NCI-H1092 treated with DMSO at 0.1 percent for 48 hours (cell line): Measurements from ENCODE around the gene OPA3.
"Not testable (repeated sequence)": the region's sequence is repeated elsewhere in the genome, so short reads cannot be mapped to it uniquely, and the experiment has no call there.

Source experiments
- DNase-seq: peaks from one replicate; lab custom pipeline; 2025; lab: John Stamatoyannopoulos, UW

Gene OPA3

GRCh38 chr19:45522010-45522941, 62.3 kb downstream of the OPA3 start:
- DNase-seq = no peak

DNA sequence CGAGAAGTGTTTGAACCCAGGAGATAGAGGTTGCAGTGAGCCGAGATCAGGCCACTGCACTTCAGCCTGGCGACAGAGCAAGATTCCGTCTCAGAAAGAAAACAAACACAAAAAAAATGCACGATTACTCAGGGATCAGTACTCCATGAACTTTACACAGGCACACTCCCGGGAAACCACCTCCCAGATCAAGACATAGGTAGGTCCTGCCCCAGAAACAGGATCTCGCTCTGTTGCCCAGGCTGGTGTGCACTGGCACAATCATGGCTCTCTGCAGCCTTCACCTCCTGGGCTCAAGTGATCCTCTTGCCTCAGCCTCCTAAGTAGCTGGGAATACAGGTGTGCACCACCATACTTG, 66.2 kb downstream of the OPA3 start:
- DNase-seq = no peak

DNA sequence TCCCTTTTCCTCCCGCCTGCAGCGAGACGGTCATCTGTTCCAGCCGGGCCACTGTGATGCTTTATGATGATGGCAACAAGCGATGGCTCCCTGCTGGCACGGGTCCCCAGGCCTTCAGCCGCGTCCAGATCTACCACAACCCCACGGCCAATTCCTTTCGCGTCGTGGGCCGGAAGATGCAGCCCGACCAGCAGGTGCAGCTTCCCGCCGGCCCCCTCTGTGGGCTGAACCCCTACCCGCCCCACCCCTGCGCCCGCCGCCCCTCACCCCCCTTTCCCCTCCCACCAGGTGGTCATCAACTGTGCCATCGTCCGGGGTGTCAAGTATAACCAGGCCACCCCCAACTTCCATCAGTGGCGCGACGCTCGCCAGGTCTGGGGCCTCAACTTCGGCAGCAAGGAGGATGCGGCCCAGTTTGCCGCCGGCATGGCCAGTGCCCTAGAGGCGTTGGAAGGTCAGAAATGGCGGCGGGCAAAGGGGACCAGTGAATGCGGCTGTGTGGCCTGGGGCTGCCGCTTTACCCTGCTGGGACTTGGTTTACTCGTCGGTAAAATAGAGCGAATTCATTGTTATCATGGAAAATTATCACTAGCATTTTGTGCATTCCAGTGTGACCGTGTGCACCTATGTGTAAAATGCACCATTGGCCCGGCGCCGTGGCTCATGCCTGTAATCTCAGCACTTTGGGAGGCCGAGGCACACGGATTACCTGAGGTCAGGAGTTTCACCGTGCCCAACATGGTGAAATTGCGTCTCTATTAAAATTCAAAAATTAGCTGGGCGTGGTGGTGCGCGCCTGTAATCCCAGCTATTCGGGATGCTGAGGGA, 66.7 kb downstream of the OPA3 start:
- no peak for DNase-seq

GRCh38 chr19:45517238-45517637, 67.4 kb downstream of the OPA3 start:
- DNase-seq = no peak

DNA sequence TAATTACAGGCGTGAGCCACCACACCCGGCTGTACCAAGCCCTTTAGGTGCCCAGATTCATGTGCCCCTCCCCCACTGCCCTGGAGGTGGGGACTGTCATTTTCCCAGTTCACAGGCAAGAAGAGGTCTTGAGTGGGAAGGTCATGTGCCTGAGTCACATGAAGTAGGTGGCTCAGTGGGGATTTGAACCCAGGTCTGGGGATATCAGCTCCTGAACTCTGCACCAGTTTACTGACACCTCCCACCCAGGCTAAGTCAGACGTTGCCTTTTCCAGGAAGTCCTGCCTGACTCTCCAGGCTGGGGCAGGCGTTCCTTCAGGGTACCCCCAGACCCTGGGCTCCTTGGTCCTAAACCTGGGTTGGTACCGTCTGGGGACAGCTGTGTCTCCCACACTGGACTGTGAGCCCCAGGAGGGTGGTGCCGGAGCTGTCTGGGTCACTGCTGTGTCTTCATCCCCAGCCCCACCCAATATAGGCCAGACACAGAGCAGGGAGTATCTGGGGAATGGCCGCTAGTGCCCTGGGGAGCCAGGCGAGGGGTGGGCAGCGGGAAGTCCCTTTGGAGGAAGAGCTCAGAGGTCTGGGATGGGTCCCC, 68.7 kb downstream of the OPA3 start:
- no peak for DNase-seq

- DNase-seq = no peak
Observed at GRCh38 chr19:45515081-45515624, 69.4 kb downstream of the OPA3 start.

- no peak for DNase-seq
Observed at GRCh38 chr19:45514376-45515051, 70.1 kb downstream of the OPA3 start.

- no peak for DNase-seq
Observed at GRCh38 chr19:45512881-45513483, 71.6 kb downstream of the OPA3 start.

DNA sequence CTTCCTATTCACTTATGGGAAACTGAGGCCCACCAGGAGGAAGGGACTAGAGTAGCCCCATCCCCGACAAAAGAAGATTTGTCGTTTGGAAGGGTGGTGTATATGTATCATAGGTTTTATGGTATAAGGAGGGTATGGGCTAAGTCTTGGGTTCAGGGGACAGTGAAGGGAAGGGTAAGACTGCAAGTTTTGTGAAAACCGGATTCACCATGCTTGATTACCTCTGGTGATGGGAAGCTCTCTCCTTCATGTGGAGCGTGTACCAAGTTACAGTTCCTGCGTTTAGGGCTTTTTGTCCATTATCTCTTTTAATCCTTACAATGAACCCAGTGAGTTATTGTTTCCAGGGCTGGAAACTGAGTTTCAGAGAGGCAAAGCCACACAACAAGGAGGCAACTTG, 73.5 kb downstream of the OPA3 start:
- DNase-seq = no peak

- not testable (repeated sequence) for DNase-seq
Observed at GRCh38 chr19:45510352-45510751, 74.2 kb downstream of the OPA3 start.

DNA sequence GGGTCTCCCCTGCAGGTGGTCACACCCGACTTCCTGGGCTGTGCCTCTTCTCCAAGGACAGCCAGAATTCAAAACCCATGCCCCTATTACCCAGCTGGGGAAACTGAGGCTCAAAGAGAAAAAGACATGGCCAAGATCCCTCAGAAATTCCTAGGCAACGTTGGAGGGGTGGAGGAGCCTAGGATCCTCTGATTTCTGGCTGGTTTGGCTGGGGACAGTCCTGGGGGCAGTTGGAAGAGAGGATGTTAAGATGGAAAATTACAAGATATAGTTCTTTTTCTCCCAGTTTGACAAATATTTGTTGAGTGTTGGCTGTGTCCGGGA, 74.9 kb downstream of the OPA3 start:
- DNase-seq = no peak

GRCh38 chr19:45508861-45509691, 75.5 kb downstream of the OPA3 start:
- no peak for DNase-seq

DNA sequence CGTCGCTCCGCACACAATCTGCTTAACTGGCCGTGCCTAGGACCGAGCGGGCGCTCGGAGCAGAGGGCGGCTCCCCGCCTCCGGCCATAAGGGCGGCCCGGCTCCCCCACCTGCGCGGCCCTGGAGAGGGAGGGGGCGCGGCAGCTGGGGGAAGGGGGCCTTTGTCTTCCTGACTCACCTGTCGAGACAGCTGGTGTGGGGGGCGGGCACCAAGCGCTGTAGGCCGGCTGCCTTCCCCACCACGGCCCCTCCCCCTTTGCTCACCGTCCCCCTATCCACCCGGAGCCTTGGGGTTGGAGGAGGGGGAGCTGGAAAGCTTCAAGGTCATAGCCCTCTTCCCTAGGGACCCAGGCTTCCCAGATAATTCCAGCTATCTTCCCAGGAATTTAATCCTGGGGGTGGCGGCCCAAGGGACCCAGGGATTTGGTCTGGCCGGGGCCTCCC, 76.2 kb downstream of the OPA3 start:
- DNase-seq = no peak

GRCh38 chr19:45507872-45508416, 76.7 kb downstream of the OPA3 start:
- DNase-seq = no peak

DNA sequence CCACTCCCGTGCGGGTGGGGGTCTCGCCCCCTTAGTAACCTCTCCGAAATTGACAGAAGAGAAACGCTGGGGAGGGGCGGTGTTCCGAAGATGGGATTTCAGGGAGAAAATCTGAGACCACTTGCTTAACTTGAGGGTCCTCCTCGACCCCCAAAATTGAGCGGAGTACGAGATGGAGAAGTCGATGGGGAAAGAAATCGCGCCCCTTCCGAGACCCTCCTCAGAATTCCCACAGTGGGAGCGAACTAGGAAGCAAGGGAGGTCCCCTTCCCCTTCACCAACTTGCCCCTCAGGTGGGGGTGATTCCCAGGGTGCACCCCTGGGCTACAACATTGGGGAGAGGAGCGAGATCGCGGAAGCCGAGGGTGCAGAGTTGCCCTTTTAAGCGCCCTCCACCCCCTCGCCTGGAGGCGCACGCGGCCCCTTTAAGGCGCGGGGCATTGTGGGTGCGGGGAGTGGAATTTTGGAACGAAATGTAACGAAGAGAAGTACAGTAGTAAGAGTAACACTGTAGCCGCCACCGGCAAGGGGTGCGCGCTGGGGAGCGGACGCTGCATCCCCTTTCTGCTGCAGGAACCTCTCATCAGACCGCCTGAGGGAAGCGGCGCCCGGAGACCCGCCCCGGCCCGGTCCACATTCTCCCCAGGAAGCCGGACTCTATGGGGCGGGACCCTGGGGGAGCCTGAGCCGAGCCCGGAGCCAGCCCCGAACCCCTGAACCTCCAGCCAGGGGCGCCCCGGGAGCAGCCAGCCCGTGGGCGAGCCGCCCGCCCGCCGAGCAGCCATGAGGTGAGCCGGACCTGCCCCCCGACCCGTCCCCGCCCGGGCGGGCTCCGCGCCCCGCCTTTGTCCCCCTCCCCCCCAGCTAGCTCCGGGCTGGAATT, 77.4 kb downstream of the OPA3 start, which contains the start of gene VASP:
TSS of gene VASP (plus strand) at position 491 of the 883 bp plus-strand sequence. CDS start at position 784, 293 bp downstream.
- peak; percentile 31 for DNase-seq

DNA sequence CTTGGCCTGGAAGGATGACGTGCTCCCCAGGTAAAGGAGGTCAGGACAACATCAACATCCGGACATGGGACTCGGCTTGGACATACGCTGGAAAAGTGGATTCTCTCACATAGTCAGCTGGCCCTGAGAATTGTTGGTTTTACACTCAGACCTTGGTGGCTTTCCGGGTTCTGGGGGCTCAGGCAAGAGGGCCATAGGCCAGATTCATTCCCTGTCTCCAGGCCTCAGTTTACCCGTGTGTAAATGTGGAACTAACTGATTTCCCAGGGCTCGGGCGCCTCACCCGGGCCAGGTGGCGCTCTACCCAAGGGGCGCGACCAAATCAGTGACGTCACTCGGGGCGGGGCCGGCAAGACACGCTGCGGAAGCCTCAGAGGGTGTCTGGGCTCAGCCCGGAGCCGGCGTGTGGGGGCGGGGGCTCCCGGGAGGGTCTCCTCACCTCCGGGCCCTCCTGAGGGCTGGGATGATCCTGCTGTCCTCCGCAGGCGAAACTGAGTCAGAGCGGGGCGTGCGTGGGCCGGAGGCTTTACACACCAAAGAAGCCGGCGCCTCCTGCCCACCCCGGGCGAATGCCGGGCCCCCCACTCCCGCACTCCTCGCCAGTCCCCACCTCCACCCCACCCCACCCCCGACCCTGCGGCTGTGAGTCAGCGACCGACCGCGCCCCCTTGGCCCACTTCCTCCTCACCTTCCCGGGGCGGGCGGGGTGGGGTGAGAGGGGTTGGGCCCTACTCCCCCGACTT, 78.2 kb downstream of the OPA3 start:
- peak; percentile 65 for DNase-seq

DNA sequence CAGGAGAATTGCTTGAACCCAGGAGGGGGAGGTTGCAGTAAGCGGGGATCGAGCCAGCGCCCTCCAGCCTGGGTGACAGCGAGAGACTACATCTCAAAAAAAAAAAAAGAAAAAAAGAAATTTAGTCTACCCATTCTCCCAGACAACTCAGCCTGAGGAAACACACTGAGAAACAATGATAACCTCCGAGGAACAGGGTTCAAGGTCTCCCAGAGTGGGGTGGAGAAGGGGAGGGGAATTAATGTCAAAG, 78.7 kb downstream of the OPA3 start:
- DNase-seq = no peak

GRCh38 chr19:45505151-45505995, 79.2 kb downstream of the OPA3 start:
- no peak for DNase-seq
